A549 (cell line): ENCODE data around the gene TBC1D8.

Experiments
- CEBPB ChIP-seq, 2 experiments: fragments of >200 bp in 1 of 2; sonication (Bioruptor Twin) in 1 of 2; formaldehyde crosslinking in 1 of 2; IDR thresholded peaks; 2 replicates each; pipeline ENCODE4 v1.6.1; 2012 to 2016
- CTCF ChIP-seq: fragments of >200 bp; sonication (Bioruptor Twin); formaldehyde crosslinking; IDR thresholded peaks from 3 replicates; pipeline ENCODE4 v1.5.1; 2016
- FOSB ChIP-seq: fragments of 250-450 bp; sonication (Bioruptor Pico); IDR thresholded peaks from 2 replicates; pipeline ENCODE4 v1.5.0; 2020; ENCODE audit warnings: mild to moderate bottlenecking, moderate library complexity
- HDAC2 ChIP-seq: fragments of 200-600 bp; sonication (generic); IDR thresholded peaks from 2 replicates; pipeline ENCODE4 v1.6.1; 2016
- JUN ChIP-seq, 2 experiments: fragments of >200 bp; sonication (Bioruptor Twin); formaldehyde crosslinking; IDR thresholded peaks; 2 replicates in 1 of 2; 3 replicates in 1 of 2; pipeline ENCODE4 v1.6.1; 2016 to 2017
- MAFK ChIP-seq: fragments of 450-650 bp; IDR thresholded peaks from 2 replicates; pipeline ENCODE4 v1.6.1; 2014; ENCODE audit not compliant: partially characterized antibody
- MAZ ChIP-seq: fragments of 150-350 bp; IDR thresholded peaks from 2 replicates; pipeline ENCODE4 v1.6.1; 2014; ENCODE audit warnings: antibody characterized with exemption, low read depth, low read length, borderline replicate concordance
- MYC ChIP-seq: IDR thresholded peaks from 2 replicates; pipeline ENCODE4 v1.6.1; 2012; ENCODE audit warnings: mild to moderate bottlenecking, inconsistent platforms, low read length, improper control_type of control experiment, borderline replicate concordance
- RAD21 ChIP-seq, 2 experiments: fragments of >200 bp in 1 of 2; sonication (Bioruptor Twin) in 1 of 2; formaldehyde crosslinking in 1 of 2; IDR thresholded peaks in 1 of 2; conservative IDR thresholded peaks in 1 of 2; 2 replicates in 1 of 2; 3 replicates in 1 of 2; pipeline ENCODE4 v1.6.1; 2012 to 2018; ENCODE audit warnings: inconsistent platforms in 1 of 2
- RCOR1 ChIP-seq: fragments of 150-350 bp; IDR thresholded peaks from 2 replicates; pipeline ENCODE4 v1.6.1; 2014; ENCODE audit warnings: antibody characterized with exemption, low read length, low read depth
- REST ChIP-seq: fragments of 200-600 bp; sonication (generic); IDR thresholded peaks from 2 replicates; pipeline ENCODE4 v1.6.1; 2016; ENCODE audit warnings: antibody characterized with exemption, mild to moderate bottlenecking, moderate library complexity
- RFX5 ChIP-seq: fragments of 450-650 bp; IDR thresholded peaks from 2 replicates; pipeline ENCODE4 v1.7.1; 2014; ENCODE audit warnings: antibody characterized with exemption, mild to moderate bottlenecking, moderate library complexity
- SREBF2 ChIP-seq: fragments of 450-650 bp; IDR thresholded peaks from 2 replicates; pipeline ENCODE4 v1.6.1; 2014; ENCODE audit warnings: mild to moderate bottlenecking, moderate library complexity
- TP53 ChIP-seq: fragments of 250-450 bp; sonication (Bioruptor Pico); IDR thresholded peaks from 2 replicates; pipeline ENCODE4 v1.5.0; 2021; ENCODE audit warnings: mild to moderate bottlenecking, moderate library complexity

- TF ChIP-seq RAD21 (conservative IDR thresholded peaks at IDR 0.05 in 1 of 2, IDR thresholded peaks at IDR 0.05 in 1 of 2), result no peak
- TF ChIP-seq CTCF, result no peak
- TF ChIP-seq MAZ, result no peak
- no peak for TF ChIP-seq CEBPB (IDR thresholded peaks at IDR 0.05)
- TF ChIP-seq RCOR1, result no peak
- no peak for TF ChIP-seq MYC
- TF ChIP-seq JUN (IDR thresholded peaks at IDR 0.05), result no peak
- TF ChIP-seq HDAC2, result no peak
- TF ChIP-seq REST, result no peak
- TF ChIP-seq MAFK, result no peak
- no peak for TF ChIP-seq FOSB (CRISPR knock-in tag)
- no peak for TF ChIP-seq SREBF2
- no peak for TF ChIP-seq TP53 (CRISPR knock-in tag)
- TF ChIP-seq RFX5, result no peak
Measured at GRCh38 chr2:101168706-101169105, 17.5 kb upstream of the TBC1D8 start.
